ENCODE data around the gene XRCC5. TPM values are rescaled to one million over a fixed set of nuclear protein-coding genes. Genes with fewer than 3 reads are reported as not detected.
A peak's percentile ranks its signal among the peaks of the same experiment; 100 is the strongest.

Gene XRCC5
- total and polyA plus RNA-seq, 2 of the 8 experiments (the other 6 are each of a cell fraction or from before 2014, with no cell fraction given) = 308 to 644 TPM

DNA sequence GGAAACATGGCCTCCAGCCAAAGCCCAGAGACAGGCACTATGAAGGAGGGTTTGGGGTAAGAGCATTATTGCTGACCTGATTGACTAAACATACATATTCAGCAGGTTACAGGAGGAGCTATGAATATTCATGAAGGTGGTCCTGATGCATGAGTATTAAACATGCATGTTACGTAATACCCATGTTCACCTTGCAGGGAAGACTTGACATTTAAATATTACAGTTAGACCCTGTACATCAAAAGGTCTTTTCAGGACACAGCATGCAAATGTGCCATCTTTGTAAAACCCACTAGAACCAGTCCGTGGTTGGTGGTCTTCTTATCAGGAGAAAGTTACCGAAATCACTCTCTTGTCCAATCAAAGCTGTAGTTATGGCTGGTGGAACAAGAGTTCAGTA is 59.9 kb downstream of the XRCC5 start:
- H4K5ac ChIP-seq (ENCODE audit: insufficient read length, low read depth, low read length) = no peak overlapping the region
- ChIA-PET CTCF (ENCODE audit: partially characterized antibody) (interaction anchor here (0.6 to 0.7 kb wide), 2 partner anchors 105 to 536 kb away, joined by 3 read pairs; no protein-coding TSS in a partner anchor), POLR2A (ENCODE audit: partially characterized antibody) (interaction anchor here (0.9 to 3.1 kb wide), 5 partner anchors 10 to 57 kb away, joined by 3 to 10 read pairs (median 3); no protein-coding TSS in a partner anchor)
- DNase-seq (ENCODE audit: low read depth in 1 of 2, low spot score in 2 of 2) = no peak
- H2BK20ac ChIP-seq (ENCODE audit: low read length) = no peak overlapping the region
- H3K36me3 ChIP-seq (ENCODE audit: control insufficient read depth in 2 of 4, insufficient read depth in 4 of 4, low read length in 3 of 4) = peaks cover 14 to 82% (median 51%) of the 10 kb centered on the region in 4 experiments
- WGBS, 2 experiments (ENCODE audit: extremely low coverage in 1 of 2, insufficient coverage in 1 of 2, insufficient read length in 1 of 2, insufficient replicate concordance in 2 of 2, low coverage in 1 of 2, low lambda C conversion rate in 2 of 2, missing lambda C conversion rate in 1 of 2) = 96% methylated on average over 3 of the region's 3 CpGs; no CpG with 5 or more reads in 1 of the 2 experiments
- H3K79me2 ChIP-seq (ENCODE audit: control insufficient read depth in 1 of 2, insufficient read depth in 2 of 2, low read length in 2 of 2) = peaks cover 0 to 59% of the 10 kb centered on the region in 2 experiments; a peak in 3 of 4 replicates
- FAIRE-seq = no peak
- H3K4me2 ChIP-seq (ENCODE audit: insufficient read depth in 1 of 2, low read depth in 2 of 2, low read length in 2 of 2) = no peak overlapping the region
- no peak overlapping the region for H3K18ac ChIP-seq (ENCODE audit: extremely low read depth, low read length)
- H2BK15ac ChIP-seq (ENCODE audit: low read length) = no peak overlapping the region
- no peak overlapping the region for H4K91ac ChIP-seq (replicated peaks; ENCODE audit: insufficient read length, low read length)
- peaks cover 7 to 17% of the 10 kb centered on the region in 2 experiments for H4K20me1 ChIP-seq (replicated peaks in 1 of 2; ENCODE audit: control insufficient read depth in 1 of 2, insufficient read depth in 2 of 2, low read length in 2 of 2)
- no peak overlapping the region for H3K23ac ChIP-seq (ENCODE audit: insufficient read length)
- no peak overlapping the region for H3K27ac ChIP-seq (ENCODE audit: low read depth, low read length)
- no peaks in the 10 kb centered on the region for H3K27me3 ChIP-seq (replicated peaks in 1 of 4; ENCODE audit: control insufficient read depth in 3 of 4, extremely low read depth in 1 of 4, insufficient read depth in 3 of 4, low read length in 3 of 4)
- no peak overlapping the region for H2AK5ac ChIP-seq (ENCODE audit: low read depth, low read length)
- no peak overlapping the region for H3K14ac ChIP-seq (ENCODE audit: insufficient read length)
- no peak overlapping the region for H2BK120ac ChIP-seq (replicated peaks; ENCODE audit: low read depth, low read length)
- H2BK12ac ChIP-seq (ENCODE audit: low read depth, low read length) = no peak overlapping the region
- no peak overlapping the region for H3K56ac ChIP-seq (replicated peaks; ENCODE audit: insufficient read length, low read depth, low read length)
- no peak overlapping the region for H3K4ac ChIP-seq (replicated peaks; ENCODE audit: insufficient read length, low read depth, low read length)
- H3K4me1 ChIP-seq (replicated peaks in 1 of 4; ENCODE audit: control insufficient read depth in 3 of 4, insufficient read depth in 4 of 4, low read length in 3 of 4) = no peaks in the 10 kb centered on the region
- no peak overlapping the region for H4K8ac ChIP-seq (ENCODE audit: extremely low read depth, insufficient read depth, low read length)
- H2BK5ac ChIP-seq (ENCODE audit: low read depth, low read length) = no peak overlapping the region
- H3K23me2 ChIP-seq (ENCODE audit: low read depth, low read length) = no peaks in the 10 kb centered on the region
- H3K9me3 ChIP-seq (ENCODE audit: insufficient read depth in 2 of 2, low read depth in 1 of 2, low read length in 1 of 2) = no peaks in the 10 kb centered on the region
- H3K79me1 ChIP-seq (ENCODE audit: low read depth, low read length) = no peaks in the 10 kb centered on the region
- no peak overlapping the region for H3K9ac ChIP-seq (replicated peaks in 1 of 4; ENCODE audit: extremely low read depth in 1 of 4, low read depth in 3 of 4, low read length in 3 of 4)
- no peak for TF ChIP-seq SRF (IDR thresholded peaks at IDR 0.05; ENCODE audit: low read depth, low read length)
- TF ChIP-seq BRCA1 (IDR thresholded peaks at IDR 0.05; ENCODE audit: low read depth, low read length) = no peak
- peak; percentile 67; the same call in 1 of the 2 replicates for TF ChIP-seq CEBPB (IDR thresholded peaks at IDR 0.05; ENCODE audit: low read depth, low read length)
- no peak for TF ChIP-seq POLR2A (IDR thresholded peaks at IDR 0.05; ENCODE audit: control extremely low read depth in 1 of 2, low read depth in 2 of 2, low read length in 2 of 2)
- H3K4me3 ChIP-seq (ENCODE audit: extremely low read depth in 1 of 4, insufficient read depth in 2 of 4, low read depth in 3 of 4, low read length in 4 of 4) = no peak overlapping the region
- H2AFZ ChIP-seq (ENCODE audit: low read length) = no peak overlapping the region

Measured in H1 (cell line).